Smooth muscle cell (in vitro differentiated cells): ENCODE measurements around the gene CAMSAP2. TPM values are rescaled to one million over a fixed set of nuclear protein-coding genes. Genes with fewer than 3 reads are reported as not detected.

Experiments used
- DNase-seq: peaks from one replicate; lab custom pipeline; 2025; ENCODE audit not compliant: unreplicated experiment; lab: John Stamatoyannopoulos, UW
- H2AFZ ChIP-seq: fragments of 200-600 bp; sonication (generic); 2 replicates; pipeline ENCODE4 v1.6.0; 2016; ENCODE audit warnings: antibody characterized with exemption, low read depth, mild to moderate bottlenecking
- H3F3A ChIP-seq: fragments of 200-600 bp; sonication (generic); 2 replicates; pipeline ENCODE4 v1.6.0; 2017; ENCODE audit warnings: antibody characterized with exemption, low read depth
- H3K27ac ChIP-seq: fragments of 200-600 bp; sonication (generic); 2 replicates; pipeline ENCODE4 v1.5.1; 2016; ENCODE audit warnings: low read depth, mild to moderate bottlenecking
- H3K27me3 ChIP-seq: fragments of 200-600 bp; sonication (generic); 2 replicates; pipeline ENCODE4 v1.6.1; 2016; ENCODE audit warnings: low read depth, mild to moderate bottlenecking
- H3K36me3 ChIP-seq: fragments of 200-600 bp; sonication (generic); 2 replicates; pipeline ENCODE4 v1.5.1; 2016; ENCODE audit warnings: low read depth
- H3K4me1 ChIP-seq: fragments of 200-600 bp; sonication (generic); 2 replicates; pipeline ENCODE4 v1.5.1; 2016; ENCODE audit warnings: low read depth
- H3K4me2 ChIP-seq: fragments of 200-600 bp; sonication (generic); 2 replicates; pipeline ENCODE4 v1.6.0; 2016; ENCODE audit warnings: mild to moderate bottlenecking
- H3K4me3 ChIP-seq: fragments of 200-600 bp; sonication (generic); 2 replicates; pipeline ENCODE4 v1.5.1; 2016; ENCODE audit warnings: mild to moderate bottlenecking
- H3K79me2 ChIP-seq: fragments of 200-600 bp; sonication (generic); 2 replicates; pipeline ENCODE4 v1.6.0; 2016; ENCODE audit warnings: low read depth, mild to moderate bottlenecking
- H3K9ac ChIP-seq: fragments of 200-600 bp; sonication (generic); 2 replicates; pipeline ENCODE4 v1.6.0; 2016; ENCODE audit warnings: low read depth
- H3K9me3 ChIP-seq: fragments of 200-600 bp; sonication (generic); replicated peaks from 2 replicates; pipeline ENCODE4 v1.5.1; 2016; ENCODE audit warnings: low read depth
- H4K20me1 ChIP-seq: fragments of 200-600 bp; sonication (generic); 2 replicates; pipeline ENCODE4 v1.6.0; 2016; ENCODE audit warnings: low read depth
- CTCF ChIP-seq: fragments of 200-600 bp; sonication (generic); IDR thresholded peaks from 2 replicates; pipeline ENCODE4 v1.5.1; 2017; ENCODE audit warnings: borderline replicate concordance, mild to moderate bottlenecking, antibody characterized with exemption; ENCODE audit not compliant: insufficient read depth, poor library complexity, severe bottlenecking
- WGBS: methylation state at CpG from one replicate; pipeline ENCODE4 v1.1.7; 2016; ENCODE audit warnings: low lambda C conversion rate; 5-methylcytosine and 5-hydroxymethylcytosine counted together
- polyA plus RNA-seq: library from polyadenylated mRNA; unstranded; fragments of >200 nt; fragmentation: Nextera tagmentation; extraction: Ambion mirVana; gene quantifications from 2 replicates; pipeline ENCODE4 v1.2.1, GENCODE V29; 2016
- total RNA-seq: library from RNA; depleted of rRNA; stranded (reverse); fragments of >200 nt; gene quantifications from 2 replicates; pipeline ENCODE4 v1.2.3, GENCODE V29; 2014

The CAMSAP2 gene
- total and polyA plus RNA-seq, 2 experiments from 2014 or later, result 12.9 to 57.5 TPM

GRCh38 chr1:200862713-200863415, 124.2 kb downstream of the CAMSAP2 start:
- no peaks in the 10 kb centered on the region for H3K79me2 ChIP-seq
- DNase-seq, result no peak
- H2AFZ ChIP-seq, result no peak overlapping the region
- no peak overlapping the region for H3K9ac ChIP-seq
- peaks cover 14% of the 10 kb centered on the region for H3K36me3 ChIP-seq
- H3K4me2 ChIP-seq, result no peak overlapping the region
- 98% methylated on average over 9 of the region's 9 CpGs for WGBS
- H3K27me3 ChIP-seq, result no peaks in the 10 kb centered on the region
- H3K4me1 ChIP-seq, result no peaks in the 10 kb centered on the region
- no peak overlapping the region for H3K27ac ChIP-seq
- no peaks in the 10 kb centered on the region for H4K20me1 ChIP-seq
- H3K9me3 ChIP-seq, result no peaks in the 10 kb centered on the region
- TF ChIP-seq CTCF, result no peak
- peaks cover 16% of the 10 kb centered on the region for H3F3A ChIP-seq
- no peak overlapping the region for H3K4me3 ChIP-seq

DNA sequence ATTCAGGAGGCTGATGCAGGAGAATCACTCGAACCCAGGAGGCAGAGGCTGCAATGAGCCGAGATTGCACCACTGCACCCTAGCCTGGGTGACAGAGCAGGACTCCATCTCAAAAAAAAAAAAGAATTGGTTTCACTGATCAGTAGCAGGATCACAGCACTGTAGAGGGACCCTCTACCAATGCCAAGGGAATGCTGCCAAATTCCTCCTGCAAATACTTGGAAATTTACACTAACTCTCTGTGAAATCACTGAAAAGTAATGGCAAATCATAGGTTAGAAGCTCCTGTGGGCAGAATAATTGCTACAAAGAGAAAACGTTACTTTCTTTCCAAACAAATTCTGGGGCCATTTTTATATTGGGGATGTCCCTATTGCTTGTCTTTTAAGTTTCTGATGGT, 127.4 kb downstream of the CAMSAP2 start:
- no peak for DNase-seq
- Histone ChIP-seq H4K20me1 (no peaks in the 10 kb centered on the region), H3K9me3 (no peaks in the 10 kb centered on the region), H3K36me3 (peaks cover 6% of the 10 kb centered on the region), H3K9ac (no peak overlapping the region), H2AFZ (no peak overlapping the region), H3K4me2 (no peak overlapping the region), H3K79me2 (no peaks in the 10 kb centered on the region), H3K27ac (no peak overlapping the region), H3K4me1 (no peaks in the 10 kb centered on the region), H3F3A (peaks cover 16% of the 10 kb centered on the region), H3K4me3 (no peak overlapping the region), H3K27me3 (no peaks in the 10 kb centered on the region)
- TF ChIP-seq CTCF, result no peak
- 89% methylated on average over 3 of the region's 3 CpGs for WGBS

DNA sequence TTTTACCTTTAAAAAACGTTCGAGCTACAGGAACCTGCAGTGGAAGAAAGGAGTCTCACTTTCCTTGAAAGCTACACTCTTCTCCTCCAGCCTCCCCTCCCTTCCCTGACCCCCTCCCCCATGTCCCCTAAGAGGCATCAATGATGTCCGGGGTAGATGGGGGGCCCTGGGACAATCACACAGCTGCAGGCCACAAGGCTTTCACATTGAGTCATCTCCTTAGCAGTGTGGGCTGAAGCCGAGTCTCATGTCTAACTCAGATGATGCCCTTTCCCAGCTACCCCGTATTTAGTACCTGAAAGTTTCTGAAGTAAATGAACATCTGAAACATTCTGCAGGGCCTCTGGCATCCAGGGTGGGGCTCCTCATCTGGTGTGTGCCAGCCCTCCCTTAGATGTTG, 127.8 kb downstream of the CAMSAP2 start:
- Histone ChIP-seq H3K9me3 (no peaks in the 10 kb centered on the region), H3K4me2 (no peak overlapping the region), H3K79me2 (no peaks in the 10 kb centered on the region), H3K4me3 (no peak overlapping the region), H3K4me1 (no peaks in the 10 kb centered on the region), H2AFZ (no peak overlapping the region), H3K36me3 (peaks cover 6% of the 10 kb centered on the region), H3K27me3 (no peaks in the 10 kb centered on the region), H3F3A (peaks cover 16% of the 10 kb centered on the region), H3K9ac (no peak overlapping the region), H3K27ac (no peak overlapping the region), H4K20me1 (no peaks in the 10 kb centered on the region)
- TF ChIP-seq CTCF, result no peak
- DNase-seq, result no peak
- WGBS, result 52% methylated on average over 5 of the region's 5 CpGs
